Effector CD4-positive, alpha-beta T cell (primary cell): Measurements from ENCODE around the gene CIAO2B.

ENCODE experiments used
- DNase-seq: peaks from one replicate; pipeline ENCODE4 v3.0.0-alpha.2; 2020

Gene CIAO2B

GRCh38 chr16:66919569-66920298, 14.5 kb downstream of the CIAO2B start:
- DNase-seq, result no peak

- DNase-seq, result no peak
Observed at GRCh38 chr16:66918803-66919568, 15.2 kb downstream of the CIAO2B start, which contains the start of gene CDH16. Gene CDH16 (minus strand): TSS chr16:66918885. CDS start chr16:66918065, 820 bp downstream.

GRCh38 chr16:66918355-66918754, 15.8 kb downstream of the CIAO2B start:
- no peak for DNase-seq

GRCh38 chr16:66917741-66918140, 16.5 kb downstream of the CIAO2B start:
- no peak for DNase-seq

GRCh38 chr16:66916518-66916917, 17.7 kb downstream of the CIAO2B start:
- DNase-seq, result no peak

GRCh38 chr16:66915041-66915440, 19.2 kb downstream of the CIAO2B start:
- DNase-seq, result no peak

GRCh38 chr16:66914541-66914940, 19.7 kb downstream of the CIAO2B start:
- no peak for DNase-seq

- DNase-seq, result no peak
Observed at GRCh38 chr16:66913711-66914110, 20.5 kb downstream of the CIAO2B start.

- no peak for DNase-seq
Observed at GRCh38 chr16:66913081-66913480, 21.1 kb downstream of the CIAO2B start.

- DNase-seq, result no peak
Observed at GRCh38 chr16:66911801-66912200, 22.4 kb downstream of the CIAO2B start.

- no peak for DNase-seq
Observed at GRCh38 chr16:66911112-66911511, 23.1 kb downstream of the CIAO2B start.

GRCh38 chr16:66910175-66910940, 23.8 kb downstream of the CIAO2B start:
- DNase-seq, result no peak

- no peak for DNase-seq
Observed at GRCh38 chr16:66908762-66909559, 25.2 kb downstream of the CIAO2B start.

GRCh38 chr16:66908116-66908515, 26.1 kb downstream of the CIAO2B start:
- DNase-seq, result no peak

GRCh38 chr16:66906916-66907836, 27.0 kb downstream of the CIAO2B start:
- DNase-seq, result no peak

GRCh38 chr16:66905633-66906539, 28.3 kb downstream of the CIAO2B start:
- no peak for DNase-seq

GRCh38 chr16:66904846-66905632, 29.2 kb downstream of the CIAO2B start:
- DNase-seq, result no peak

GRCh38 chr16:66904428-66904845, 29.8 kb downstream of the CIAO2B start:
- DNase-seq, result no peak
